Mesenchymal stem cell (in vitro differentiated cells and primary cell): ENCODE results near the gene RNU6-1.

ENCODE experiments used
- DNase-seq: peaks from one replicate; pipeline ENCODE4 v3.0.0-alpha.2; 2013
- H2AFZ ChIP-seq: one replicate; pipeline ENCODE4 v1.6.1; 2013; ENCODE audit warnings: low read depth, mild to moderate bottlenecking, control low read depth, inconsistent platforms, low read length, moderate library complexity
- H2AK5ac ChIP-seq: 2 replicates; pipeline ENCODE4 v1.6.1; 2013; ENCODE audit warnings: low read length, moderate library complexity, mild to moderate bottlenecking, inconsistent platforms; ENCODE audit not compliant: severe bottlenecking
- H2BK120ac ChIP-seq: one replicate; pipeline ENCODE4 v1.6.1; 2013; ENCODE audit warnings: low read depth, mild to moderate bottlenecking, inconsistent platforms, low read length, moderate library complexity
- H2BK12ac ChIP-seq, 2 experiments: one replicate each; pipeline ENCODE4 v1.6.1; 2013; ENCODE audit warnings: inconsistent platforms in 2 of 2, low read length in 2 of 2, mild to moderate bottlenecking in 2 of 2, moderate library complexity in 2 of 2, control low read depth in 1 of 2
- H2BK15ac ChIP-seq: one replicate; pipeline ENCODE4 v1.6.1; 2013; ENCODE audit warnings: mild to moderate bottlenecking, low read depth, inconsistent platforms; ENCODE audit not compliant: poor library complexity, severe bottlenecking
- H2BK5ac ChIP-seq: 2 replicates; pipeline ENCODE4 v1.6.1; 2013; ENCODE audit warnings: low read depth, mild to moderate bottlenecking, low read length, control low read depth, inconsistent platforms; ENCODE audit not compliant: poor library complexity, severe bottlenecking
- H3K14ac ChIP-seq, 2 experiments: one replicate each; pipeline ENCODE4 v1.6.1; 2013; ENCODE audit warnings: inconsistent platforms in 2 of 2, low read length in 2 of 2, control low read depth in 1 of 2, mild to moderate bottlenecking in 1 of 2, moderate library complexity in 1 of 2
- H3K18ac ChIP-seq, 2 experiments: one replicate each; pipeline ENCODE4 v1.6.1; 2013; ENCODE audit warnings: inconsistent platforms in 2 of 2, low read length in 2 of 2, control low read depth in 1 of 2, low read depth in 1 of 2, mild to moderate bottlenecking in 1 of 2
- H3K23ac ChIP-seq, 2 experiments: one replicate each; pipeline ENCODE4 v1.6.1; 2013; ENCODE audit warnings: inconsistent platforms in 2 of 2, low read length in 2 of 2, mild to moderate bottlenecking in 2 of 2, moderate library complexity in 2 of 2, control low read depth in 1 of 2
- H3K27ac ChIP-seq: 2 replicates; pipeline ENCODE4 v1.5.1; 2013; ENCODE audit warnings: mild to moderate bottlenecking, moderate library complexity, low read length, control low read depth, inconsistent platforms; ENCODE audit not compliant: poor library complexity, severe bottlenecking
- H3K27me3 ChIP-seq, 2 experiments: 2 replicates each; pipeline versions ENCODE4 v1.6.1 to v1.7.0; 2013; ENCODE audit warnings: low read length in 2 of 2, mild to moderate bottlenecking in 2 of 2, moderate library complexity in 2 of 2, control low read depth in 1 of 2, inconsistent platforms in 1 of 2; ENCODE audit not compliant: control insufficient read depth in 1 of 2, insufficient read depth in 1 of 2
- H3K36me3 ChIP-seq, 2 experiments: 2 replicates each; pipeline versions ENCODE4 v1.6.1 to v1.7.0; 2013; ENCODE audit warnings: low read length in 2 of 2, control low read depth in 1 of 2, inconsistent platforms in 1 of 2, low read depth in 1 of 2, mild to moderate bottlenecking in 1 of 2; ENCODE audit not compliant: insufficient read depth in 2 of 2, control insufficient read depth in 1 of 2
- H3K4ac ChIP-seq, 2 experiments: one replicate each; pipeline ENCODE4 v1.6.1; 2013; ENCODE audit warnings: inconsistent platforms in 2 of 2, low read length in 2 of 2, mild to moderate bottlenecking in 2 of 2, moderate library complexity in 2 of 2, control low read depth in 1 of 2, low read depth in 1 of 2
- H3K4me1 ChIP-seq: 2 replicates; pipeline ENCODE4 v1.6.1; 2013; ENCODE audit warnings: low read depth, low read length, control low read depth; ENCODE audit not compliant: control insufficient read depth, insufficient read depth
- H3K4me2 ChIP-seq: 2 replicates; pipeline ENCODE4 v1.6.1; 2013; ENCODE audit warnings: low read length, mild to moderate bottlenecking, inconsistent platforms; ENCODE audit not compliant: poor library complexity, severe bottlenecking
- H3K4me3 ChIP-seq, 2 experiments: 2 replicates each; pipeline versions ENCODE4 v1.5.1 to v1.7.0; 2013; ENCODE audit warnings: low read length in 2 of 2, mild to moderate bottlenecking in 2 of 2, control low read depth in 1 of 2, low read depth in 1 of 2; ENCODE audit not compliant: insufficient read depth in 1 of 2
- H3K79me1 ChIP-seq: replicated peaks from 2 replicates; pipeline ENCODE4 v1.6.1; 2013; ENCODE audit warnings: mild to moderate bottlenecking, control low read depth, low read length, inconsistent platforms; ENCODE audit not compliant: poor library complexity, severe bottlenecking
- H3K9ac ChIP-seq: 2 replicates; pipeline ENCODE4 v1.7.0; 2013; ENCODE audit warnings: mild to moderate bottlenecking, low read length, moderate library complexity
- H3K9me3 ChIP-seq: 2 replicates; pipeline ENCODE4 v1.7.0; 2013; ENCODE audit warnings: mild to moderate bottlenecking, low read length; ENCODE audit not compliant: control insufficient read depth
- H4K8ac ChIP-seq: one replicate; pipeline ENCODE4 v1.6.1; 2013; ENCODE audit warnings: inconsistent platforms, mild to moderate bottlenecking, low read length, moderate library complexity
- H4K91ac ChIP-seq: one replicate; pipeline ENCODE4 v1.6.1; 2013; ENCODE audit warnings: mild to moderate bottlenecking, low read length, inconsistent platforms
- WGBS: methylation state at CpG from one replicate; pipeline ENCODE4 v1.1.7; 2013; ENCODE audit warnings: mixed read lengths; 5-methylcytosine and 5-hydroxymethylcytosine counted together

RNU6-1 gene

GRCh38 chr15:67863442-67863987 lies 23.7 kb upstream of the RNU6-1 start:
- Histone ChIP-seq H3K27ac (no peak overlapping the region), H3K4me2 (peak overlapping the region; percentile 70), H3K79me1 (no peaks in the 10 kb centered on the region), H2AK5ac (no peak overlapping the region), H3K9me3 (no peaks in the 10 kb centered on the region), H2BK120ac (peak overlapping the region; percentile 76), H3K9ac (peak overlapping the region; percentile 76), H3K27me3 (peaks cover 0 to 12% of the 10 kb centered on the region in 2 experiments), H4K8ac (peak overlapping the region; percentile 1), H2BK5ac (no peak overlapping the region), H2BK12ac (peak overlapping the region; percentile 2 to 70), H2AFZ (peak overlapping the region; percentile 75), H3K23ac (no peak overlapping the region), H4K91ac (no peak overlapping the region), H2BK15ac (peak overlapping the region; percentile 83), H3K4me1 (peaks cover 18% of the 10 kb centered on the region), H3K4me3 (peak overlapping the region; percentile 43 to 75), H3K18ac (peak overlapping the region; percentile 46 to 47), H3K36me3 (no peaks in the 10 kb centered on the region), H3K14ac (no peak overlapping the region), H3K4ac (peak overlapping the region in 1 of 2 experiments; percentile 40)
- peak; percentile 79 for DNase-seq
- 4% methylated on average over 41 of the region's 41 CpGs for WGBS

DNA sequence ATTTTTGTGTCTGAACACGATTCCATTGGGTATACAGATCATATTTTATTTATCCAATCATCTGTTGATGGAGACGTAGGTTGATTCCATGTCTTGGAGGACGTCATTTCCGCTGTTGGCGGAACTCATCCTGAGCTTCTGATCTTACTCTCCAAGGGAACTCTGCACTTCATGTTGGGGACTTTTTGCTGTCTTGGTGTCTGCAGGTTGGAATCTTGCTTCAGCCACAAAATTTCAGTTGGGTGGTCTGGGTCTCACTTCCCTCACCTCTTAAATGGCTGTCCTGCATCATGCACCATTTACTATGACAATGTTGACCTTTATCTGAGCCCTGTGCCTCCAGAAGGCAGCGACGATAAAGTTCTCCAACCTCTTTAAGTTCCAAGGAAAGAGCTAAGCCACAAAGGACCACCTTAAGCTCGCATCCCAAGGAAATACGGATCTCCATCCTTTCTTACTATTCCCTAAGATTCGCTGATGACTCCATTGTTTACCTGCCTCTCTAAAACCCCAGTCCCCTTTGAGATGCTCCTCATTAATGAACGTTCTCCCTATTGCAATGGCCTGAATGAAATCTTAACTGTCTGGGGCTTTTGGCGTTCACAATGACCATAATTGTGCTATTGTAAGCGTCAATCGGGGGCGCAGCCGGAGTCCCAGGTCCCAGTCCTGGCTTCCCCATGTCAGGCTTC lies 23.1 kb upstream of the RNU6-1 start:
- Histone ChIP-seq H3K27me3 (peaks cover 0 to 12% of the 10 kb centered on the region in 2 experiments), H3K4ac (no peak overlapping the region), H3K4me3 (peak overlapping the region in 1 of 2 experiments; percentile 75), H2BK120ac (no peak overlapping the region), H2BK12ac (no peak overlapping the region), H4K91ac (peak overlapping the region; percentile 10), H3K4me1 (peaks cover 18% of the 10 kb centered on the region), H3K14ac (no peak overlapping the region), H4K8ac (no peak overlapping the region), H3K79me1 (no peaks in the 10 kb centered on the region), H3K4me2 (peak overlapping the region; percentile 70), H3K27ac (no peak overlapping the region), H2AFZ (no peak overlapping the region), H2BK15ac (no peak overlapping the region), H3K36me3 (no peaks in the 10 kb centered on the region), H2BK5ac (no peak overlapping the region), H3K9me3 (no peaks in the 10 kb centered on the region), H3K9ac (peak overlapping the region; percentile 76), H2AK5ac (no peak overlapping the region), H3K23ac (no peak overlapping the region), H3K18ac (no peak overlapping the region)
- DNase-seq = no peak
- 82% methylated on average over 16 of the region's 16 CpGs for WGBS

DNA sequence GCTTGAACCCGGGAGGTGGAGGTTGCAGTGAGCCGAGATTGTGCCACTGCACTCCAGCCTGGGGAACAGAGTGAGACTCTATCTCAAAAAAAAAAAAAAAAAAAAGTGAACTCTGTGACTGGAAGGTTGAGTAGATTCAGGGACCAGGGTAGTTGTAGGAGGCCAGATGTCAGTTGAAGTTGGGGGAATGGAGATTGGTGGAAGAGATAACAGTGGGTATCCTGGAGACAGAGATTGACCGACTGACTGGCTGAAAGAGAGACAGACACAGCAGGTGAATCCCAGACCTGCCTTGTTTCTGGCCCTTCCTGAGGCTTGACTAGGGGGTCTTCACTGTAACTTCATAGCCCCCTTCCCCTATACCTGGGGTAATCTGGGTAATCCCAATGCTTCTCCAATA lies 22.1 kb upstream of the RNU6-1 start:
- H2AFZ ChIP-seq = no peak overlapping the region
- no peak overlapping the region for H2BK5ac ChIP-seq
- H3K23ac ChIP-seq = no peak overlapping the region
- no peaks in the 10 kb centered on the region for H3K9me3 ChIP-seq
- H3K4me1 ChIP-seq = peaks cover 18% of the 10 kb centered on the region
- DNase-seq = no peak
- no peak overlapping the region for H3K4ac ChIP-seq
- no peak overlapping the region for H3K27ac ChIP-seq
- no peak overlapping the region for H4K8ac ChIP-seq
- 89% methylated on average over 3 of the region's 3 CpGs for WGBS
- H3K14ac ChIP-seq = no peak overlapping the region
- H3K27me3 ChIP-seq = peaks cover 0 to 12% of the 10 kb centered on the region in 2 experiments
- H3K9ac ChIP-seq = no peak overlapping the region
- no peaks in the 10 kb centered on the region for H3K36me3 ChIP-seq
- no peak overlapping the region for H4K91ac ChIP-seq
- no peak overlapping the region for H3K4me2 ChIP-seq
- H3K4me3 ChIP-seq = no peak overlapping the region
- H2BK15ac ChIP-seq = no peak overlapping the region
- H2AK5ac ChIP-seq = no peak overlapping the region
- H3K79me1 ChIP-seq = no peaks in the 10 kb centered on the region
- H3K18ac ChIP-seq = no peak overlapping the region
- H2BK120ac ChIP-seq = no peak overlapping the region
- H2BK12ac ChIP-seq = no peak overlapping the region

DNA sequence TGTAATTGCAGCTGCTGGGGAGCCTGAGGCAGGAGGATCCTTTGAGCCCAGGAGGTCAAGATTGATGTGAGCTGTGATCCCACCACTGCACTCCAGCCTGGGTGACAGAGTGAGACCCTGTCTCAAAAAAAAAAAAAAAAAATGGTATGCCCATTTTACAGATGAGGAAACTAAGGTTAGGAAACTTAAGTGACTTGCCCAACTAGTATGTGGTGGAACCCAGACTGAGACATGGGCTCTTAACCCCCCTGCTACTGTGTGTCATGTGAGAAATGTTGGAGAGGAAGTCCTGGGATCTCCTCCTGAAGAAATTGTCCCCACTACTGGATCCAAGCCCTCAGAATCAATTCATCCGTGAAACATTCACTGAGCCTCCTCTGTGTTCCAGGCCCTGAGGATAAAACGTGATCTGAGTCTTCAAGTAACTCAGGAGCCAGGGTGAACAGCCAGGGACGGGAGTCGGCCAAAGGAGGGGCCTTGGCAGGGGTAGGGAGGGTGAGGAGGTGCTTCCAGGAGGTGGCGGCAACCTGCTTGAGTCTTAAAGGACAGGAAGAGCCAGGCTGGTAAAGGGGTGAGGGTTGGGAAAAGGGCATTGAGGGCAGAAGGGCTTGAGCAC lies 19.6 kb upstream of the RNU6-1 start:
- Histone ChIP-seq H3K9ac (no peak overlapping the region), H2AK5ac (no peak overlapping the region), H3K18ac (no peak overlapping the region), H2BK15ac (peak overlapping the region; percentile 73), H4K8ac (no peak overlapping the region), H3K23ac (no peak overlapping the region), H3K4me1 (peaks cover 19% of the 10 kb centered on the region), H4K91ac (no peak overlapping the region), H3K4me2 (no peak overlapping the region), H3K36me3 (no peaks in the 10 kb centered on the region), H3K4ac (peak overlapping the region in 1 of 2 experiments; percentile 27), H3K79me1 (no peaks in the 10 kb centered on the region), H2BK12ac (no peak overlapping the region), H2BK5ac (no peak overlapping the region), H2BK120ac (no peak overlapping the region), H3K4me3 (no peak overlapping the region), H3K9me3 (no peaks in the 10 kb centered on the region), H3K27ac (no peak overlapping the region), H2AFZ (no peak overlapping the region), H3K14ac (no peak overlapping the region), H3K27me3 (peaks cover 0 to 7% of the 10 kb centered on the region in 2 experiments)
- DNase-seq = no peak
- WGBS = 87% methylated on average over 5 of the region's 5 CpGs
